Left ventricle myocardium inferior (tissue), 1 donor: ENCODE results near the gene UBQLN1. TPM values are rescaled to one million over a fixed set of nuclear protein-coding genes. Genes with fewer than 3 reads are reported as not detected.

Source experiments
- DNase-seq: peaks from one replicate; pipeline ENCODE4 v3.0.0-alpha.2; 2020
- H3K27ac ChIP-seq: fragments of 200-600 bp; replicated peaks from 2 replicates; pipeline ENCODE4 v1.8.0; 2021
- H3K27me3 ChIP-seq: fragments of 200-600 bp; 2 replicates; pipeline ENCODE4 v1.8.0; 2021; ENCODE audit warnings: low read depth
- H3K36me3 ChIP-seq: fragments of 200-600 bp; 2 replicates; pipeline ENCODE4 v1.8.0; 2021
- H3K4me1 ChIP-seq: fragments of 200-600 bp; 2 replicates; pipeline ENCODE4 v1.8.0; 2021
- H3K4me3 ChIP-seq: fragments of 200-600 bp; 2 replicates; pipeline ENCODE4 v1.8.0; 2021; ENCODE audit warnings: mild to moderate bottlenecking, moderate library complexity
- H3K9me3 ChIP-seq: fragments of 200-600 bp; replicated peaks from 2 replicates; pipeline ENCODE4 v1.8.0; 2021
- CTCF ChIP-seq: fragments of 200-600 bp; IDR thresholded peaks from 2 replicates; pipeline ENCODE4 v1.8.0; 2021; ENCODE audit warnings: antibody characterized with exemption, mild to moderate bottlenecking, borderline replicate concordance
- intact Hi-C: fragments of 100-400 bp; cut with micrococcal nuclease; formaldehyde crosslinking; loops from one replicate; pipeline ENCODE4 v1.11.0; 2022
- total RNA-seq: library from RNA; stranded (reverse); fragmentation: NEBNext Ultra II Directional; extraction: Animal tissue kit (Norgen Biotek cat#: 25700); gene quantifications from one replicate; pipeline ENCODE4 v1.2.1, GENCODE V29; 2021
- donor health status: DM: no; HTN: yes; CAD: no; lungs with severe emphysema.

Gene UBQLN1
- total RNA-seq, 1 donor from 2014 or later: 92.8 TPM

- Histone ChIP-seq H3K4me3 (no peak overlapping the region), H3K27ac (no peak overlapping the region), H3K4me1 (peaks cover 33% of the 10 kb centered on the region), H3K9me3 (no peaks in the 10 kb centered on the region), H3K27me3 (no peaks in the 10 kb centered on the region), H3K36me3 (peaks cover 58% of the 10 kb centered on the region)
- intact Hi-C loops: no loop called here
- no peak for TF ChIP-seq CTCF
- no peak for DNase-seq
Measured at GRCh38 chr9:83681490-83681889, 26.3 kb downstream of the UBQLN1 start.

DNA sequence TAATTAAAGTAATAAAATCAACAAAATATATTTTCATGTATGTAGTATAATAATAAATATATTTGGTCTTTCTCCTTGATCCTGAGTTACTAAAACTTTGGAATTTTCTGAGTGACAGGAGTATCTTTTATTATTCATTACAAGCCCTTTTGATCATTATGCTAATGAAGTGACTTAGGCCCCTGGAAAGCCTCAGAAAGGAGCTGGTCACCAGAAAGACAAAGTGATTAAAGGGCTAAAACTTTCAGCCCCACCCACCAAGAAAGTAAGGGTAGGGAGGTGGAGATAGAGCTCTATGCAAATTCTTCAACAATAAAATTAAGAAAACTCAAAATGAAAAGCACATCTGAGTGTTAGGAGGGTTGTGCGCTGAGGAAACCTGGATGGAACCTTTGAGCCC is 27.5 kb downstream of the UBQLN1 start:
- Histone ChIP-seq H3K4me3 (no peak overlapping the region), H3K4me1 (peaks cover 37% of the 10 kb centered on the region), H3K27ac (no peak overlapping the region), H3K9me3 (no peaks in the 10 kb centered on the region), H3K27me3 (no peaks in the 10 kb centered on the region), H3K36me3 (peaks cover 71% of the 10 kb centered on the region)
- DNase-seq: no peak
- intact Hi-C loops: no loop called here
- TF ChIP-seq CTCF: no peak

DNA sequence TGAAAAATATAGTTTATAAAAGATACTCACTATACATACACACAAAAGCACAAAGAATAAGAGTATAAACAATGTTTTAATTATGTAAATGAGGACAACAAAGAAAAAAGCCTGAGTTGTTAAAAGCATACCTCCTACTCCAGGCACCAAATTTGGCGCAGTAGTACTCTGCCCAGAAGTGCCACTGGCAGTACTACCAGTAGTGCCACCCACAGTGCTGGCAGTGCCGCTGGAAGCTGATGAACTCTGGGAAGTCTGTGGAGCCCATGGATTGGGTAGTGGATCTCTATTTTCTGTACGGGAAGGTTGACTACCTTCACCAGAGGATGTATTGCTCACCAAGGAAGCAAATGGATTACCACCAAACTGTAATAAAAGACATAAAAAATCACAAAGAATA is 30.2 kb downstream of the UBQLN1 start:
- no peak overlapping the region for H3K27ac ChIP-seq
- no peaks in the 10 kb centered on the region for H3K27me3 ChIP-seq
- no peaks in the 10 kb centered on the region for H3K9me3 ChIP-seq
- no peak overlapping the region for H3K4me3 ChIP-seq
- peaks cover 34% of the 10 kb centered on the region for H3K4me1 ChIP-seq
- peaks cover 89% of the 10 kb centered on the region for H3K36me3 ChIP-seq
- no peak for TF ChIP-seq CTCF
- intact Hi-C loops: no loop called here
- DNase-seq: no peak

DNA sequence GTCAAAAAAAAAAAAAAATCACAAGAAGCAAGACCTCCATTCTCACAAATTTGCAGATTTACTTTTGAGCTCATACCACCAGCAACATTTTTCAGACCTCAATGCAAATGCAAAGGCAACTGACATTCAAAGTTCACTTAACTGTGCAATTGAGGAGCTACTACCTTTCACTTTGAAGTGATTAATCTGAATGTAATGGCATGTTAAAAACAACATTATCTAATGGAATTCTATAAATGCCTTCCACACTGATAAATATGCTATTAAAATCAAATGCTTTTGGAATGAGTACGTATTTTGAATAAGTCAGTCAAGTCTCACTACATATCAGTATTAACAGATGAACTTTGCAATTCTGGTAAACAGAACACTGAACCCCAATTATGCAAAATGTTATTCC is 32.3 kb downstream of the UBQLN1 start:
- TF ChIP-seq CTCF: no peak
- Histone ChIP-seq H3K9me3 (no peaks in the 10 kb centered on the region), H3K36me3 (peaks cover 89% of the 10 kb centered on the region), H3K4me1 (peaks cover 22% of the 10 kb centered on the region), H3K27ac (no peak overlapping the region), H3K27me3 (no peaks in the 10 kb centered on the region), H3K4me3 (no peak overlapping the region)
- intact Hi-C loops: no loop called here
- DNase-seq: no peak

GRCh38 chr9:83671451-83671850 is 36.3 kb downstream of the UBQLN1 start:
- DNase-seq: no peak
- Histone ChIP-seq H3K9me3 (no peaks in the 10 kb centered on the region), H3K4me3 (no peak overlapping the region), H3K4me1 (peaks cover 20% of the 10 kb centered on the region), H3K27me3 (no peaks in the 10 kb centered on the region), H3K36me3 (peaks cover 72% of the 10 kb centered on the region), H3K27ac (no peak overlapping the region)
- TF ChIP-seq CTCF: no peak
- intact Hi-C loops: no loop called here

DNA sequence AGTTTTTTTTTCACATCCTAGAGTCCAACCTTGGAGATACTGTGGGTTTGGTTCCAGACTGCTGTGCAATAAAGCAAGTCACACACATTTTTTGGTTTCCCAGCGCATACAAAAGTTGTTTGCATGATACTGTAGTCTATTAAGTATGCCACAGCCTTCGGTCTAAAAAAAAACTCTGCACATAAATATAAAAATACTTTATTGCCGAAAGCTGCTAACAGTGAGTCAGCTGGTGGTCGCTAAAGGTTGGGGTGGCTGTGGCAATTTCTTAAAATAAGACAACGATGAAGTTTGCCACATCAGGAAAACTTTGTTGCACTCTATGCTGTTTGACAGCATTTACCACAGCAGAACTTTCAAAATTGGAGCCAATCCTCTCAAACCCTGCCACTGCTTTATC is 37.4 kb downstream of the UBQLN1 start:
- Histone ChIP-seq H3K4me1 (peaks cover 20% of the 10 kb centered on the region), H3K4me3 (no peak overlapping the region), H3K27me3 (no peaks in the 10 kb centered on the region), H3K36me3 (peaks cover 62% of the 10 kb centered on the region), H3K9me3 (no peaks in the 10 kb centered on the region), H3K27ac (no peak overlapping the region)
- no peak for TF ChIP-seq CTCF
- DNase-seq: no peak
- intact Hi-C loops: no loop called here
